NCI-H128 (cell line): ENCODE data around the gene USP47.

Source experiments
- DNase-seq: peaks from one replicate; lab custom pipeline; 2025; ENCODE audit not compliant: unreplicated experiment; lab: John Stamatoyannopoulos, UW

Gene USP47

DNA sequence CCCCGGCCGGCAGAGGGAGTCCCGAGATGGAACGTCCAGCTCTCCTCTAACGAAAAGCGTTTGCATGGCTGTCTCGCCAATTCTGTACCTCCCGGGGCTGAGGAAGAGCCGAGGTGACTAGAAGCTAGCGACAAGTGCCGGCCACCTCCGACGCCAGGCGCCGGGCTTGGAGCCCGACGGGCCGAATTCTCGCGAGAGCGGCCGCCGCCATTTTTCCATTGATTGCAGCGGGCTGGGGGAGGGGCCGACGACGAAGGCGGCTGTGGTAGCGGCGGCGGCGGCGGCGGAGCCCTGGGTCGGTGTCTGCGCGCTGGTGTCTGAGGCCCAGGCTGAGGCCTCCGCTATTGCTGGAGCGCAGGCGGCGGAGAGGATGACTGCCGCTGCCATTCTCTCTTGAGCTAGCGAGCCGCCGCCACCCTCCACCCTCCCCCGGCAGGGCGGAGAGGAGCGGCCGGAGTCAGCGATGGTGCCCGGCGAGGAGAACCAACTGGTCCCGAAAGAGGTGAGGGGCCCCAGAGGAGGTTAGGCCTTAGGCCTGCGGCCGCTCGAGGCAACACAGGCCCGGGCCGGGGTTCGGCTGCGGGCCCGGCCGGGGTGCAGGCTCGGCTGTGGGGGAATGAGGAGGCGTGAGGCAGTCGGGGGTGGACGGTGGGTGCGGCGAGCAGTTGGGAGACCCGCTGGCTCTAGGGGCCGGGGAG, at the start of gene USP47:
USP47 (plus strand) TSS at position 250 of the 698 bp plus-strand sequence; CDS start at position 464, 214 bp downstream.
- DNase-seq = peak; percentile 60

- DNase-seq = no peak
Measured at GRCh38 chr11:11793073-11793472, 48.7 kb upstream of the USP47 start.

GRCh38 chr11:11798586-11799438, 43.0 kb upstream of the USP47 start:
- DNase-seq = peak; percentile 34

- DNase-seq = no peak
Measured at GRCh38 chr11:11805228-11805627, 36.5 kb upstream of the USP47 start.

- no peak for DNase-seq
Measured at GRCh38 chr11:11806074-11806473, 35.7 kb upstream of the USP47 start.

- no peak for DNase-seq
Measured at GRCh38 chr11:11806586-11806985, 35.2 kb upstream of the USP47 start.

- no peak for DNase-seq
Measured at GRCh38 chr11:11807811-11808782, 33.7 kb upstream of the USP47 start.

- DNase-seq = no peak
Measured at GRCh38 chr11:11808992-11809615, 32.7 kb upstream of the USP47 start.

- no peak for DNase-seq
Measured at GRCh38 chr11:11810764-11811726, 30.7 kb upstream of the USP47 start.

DNA sequence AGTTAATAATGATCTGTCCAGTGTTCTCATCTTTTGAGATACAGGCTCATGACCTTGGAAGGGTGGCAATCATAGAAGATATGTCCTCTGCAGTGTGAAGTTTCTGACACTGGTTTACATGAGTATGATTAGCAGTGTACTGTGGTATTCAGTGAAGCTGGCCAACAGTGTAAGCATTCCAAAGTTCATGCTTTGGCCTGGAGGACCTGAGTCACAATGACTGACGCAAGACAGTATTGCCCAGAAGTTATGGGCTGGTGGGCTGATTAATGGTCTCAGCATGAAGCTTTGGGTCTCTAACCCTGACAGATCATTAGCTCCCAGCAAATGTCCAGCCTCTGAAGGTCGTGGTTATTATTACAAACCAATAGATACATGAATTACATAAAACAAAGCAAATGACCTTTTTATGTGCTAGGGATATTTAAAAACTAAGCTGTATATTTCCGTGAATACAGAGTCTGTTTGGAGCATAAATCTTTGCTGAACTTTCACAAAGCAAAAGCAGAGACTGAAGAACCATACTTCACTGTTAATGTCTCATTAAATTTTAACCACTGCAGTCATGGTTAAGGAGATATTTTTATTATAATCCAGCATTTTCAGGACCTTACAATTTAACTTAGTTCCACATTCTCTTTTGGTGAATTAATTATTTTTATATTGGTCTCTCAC, 28.3 kb upstream of the USP47 start:
- no peak for DNase-seq

- DNase-seq = no peak
Measured at GRCh38 chr11:11814614-11815452, 26.9 kb upstream of the USP47 start.

DNA sequence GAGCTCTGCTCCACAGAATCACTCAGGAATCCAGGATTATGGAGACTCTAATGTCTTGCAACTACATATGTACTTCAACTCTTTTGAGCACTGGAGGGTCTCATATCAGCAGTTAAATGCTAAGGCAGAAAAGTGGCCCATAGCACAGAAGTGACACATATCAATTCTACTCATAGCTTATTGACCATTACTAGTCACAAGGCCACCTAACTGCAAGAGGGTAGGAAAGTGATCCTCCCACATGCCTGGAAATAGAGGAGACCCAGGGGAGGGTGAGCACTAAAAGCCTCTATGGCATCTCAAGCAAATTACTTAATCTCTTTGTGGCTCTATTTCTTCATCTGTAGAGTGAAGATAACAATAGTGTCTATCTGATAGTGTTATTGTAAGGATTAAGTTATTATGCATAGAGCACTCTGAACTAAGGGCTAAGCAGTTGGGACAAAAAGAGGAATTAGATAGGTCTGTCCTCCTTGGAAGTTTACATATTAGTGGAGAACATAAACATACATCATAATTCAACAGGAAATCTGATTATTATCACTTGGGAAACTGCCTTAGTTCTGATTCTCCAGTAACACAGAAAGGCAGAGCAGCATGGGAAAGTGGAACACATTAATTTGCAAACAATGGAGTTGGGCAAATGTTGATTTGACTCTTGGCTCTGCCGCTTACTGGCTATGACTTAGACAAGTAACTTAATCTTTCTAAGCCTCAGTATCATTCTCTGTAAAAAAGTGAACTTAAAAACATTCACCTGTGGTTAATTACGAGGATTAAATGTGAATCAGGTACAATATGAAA, 25.1 kb upstream of the USP47 start:
- no peak for DNase-seq

DNA sequence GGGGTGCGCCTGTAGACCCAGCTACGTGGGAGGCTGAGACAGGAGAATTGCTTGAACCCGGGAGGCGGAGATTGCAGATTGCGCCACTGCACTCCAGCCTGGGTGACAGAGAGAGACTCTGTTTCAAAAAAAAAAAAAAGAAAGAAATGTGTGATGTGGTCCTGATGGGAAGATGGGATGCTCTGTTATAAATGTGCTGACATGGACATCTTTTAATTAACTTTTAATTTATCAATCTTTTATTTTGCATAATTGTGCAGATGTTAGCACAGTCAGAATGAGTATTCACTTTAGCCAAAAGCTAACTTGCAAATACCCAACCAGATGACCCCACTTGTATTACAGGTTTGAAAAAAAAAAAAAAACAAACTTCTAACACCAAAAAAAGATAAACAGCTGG, 23.8 kb upstream of the USP47 start:
- no peak for DNase-seq

DNA sequence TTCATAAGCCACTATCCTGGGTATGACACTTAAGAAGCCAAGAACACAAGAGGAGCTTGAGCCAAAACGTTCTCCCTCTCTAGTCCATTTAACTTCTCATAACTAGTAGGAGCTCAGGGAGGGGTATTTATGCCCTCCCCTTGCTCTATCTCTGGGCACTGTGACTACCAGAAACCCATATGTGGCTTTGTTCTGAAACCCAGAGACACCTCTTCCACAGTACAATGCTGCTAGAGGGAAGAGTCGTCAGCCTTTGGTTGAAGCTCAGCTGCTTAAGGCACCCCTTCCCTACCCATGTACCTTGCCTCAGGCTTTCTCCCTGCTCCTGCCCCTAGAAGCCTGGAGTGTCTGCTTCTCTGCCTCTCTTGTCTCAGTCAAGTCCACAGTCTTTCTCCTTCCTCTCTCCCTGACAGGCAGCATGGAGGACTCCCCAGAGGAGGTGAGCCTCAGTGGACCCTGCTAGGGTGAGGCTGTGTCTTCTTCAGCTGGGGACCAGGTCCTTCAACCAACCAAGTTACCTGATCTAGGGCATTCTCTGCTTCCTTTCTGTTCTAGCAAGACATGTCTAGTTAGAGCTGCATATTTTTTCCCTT, 23.1 kb upstream of the USP47 start:
- no peak for DNase-seq

- DNase-seq = no peak
Measured at GRCh38 chr11:11821899-11822298, 19.9 kb upstream of the USP47 start.

DNA sequence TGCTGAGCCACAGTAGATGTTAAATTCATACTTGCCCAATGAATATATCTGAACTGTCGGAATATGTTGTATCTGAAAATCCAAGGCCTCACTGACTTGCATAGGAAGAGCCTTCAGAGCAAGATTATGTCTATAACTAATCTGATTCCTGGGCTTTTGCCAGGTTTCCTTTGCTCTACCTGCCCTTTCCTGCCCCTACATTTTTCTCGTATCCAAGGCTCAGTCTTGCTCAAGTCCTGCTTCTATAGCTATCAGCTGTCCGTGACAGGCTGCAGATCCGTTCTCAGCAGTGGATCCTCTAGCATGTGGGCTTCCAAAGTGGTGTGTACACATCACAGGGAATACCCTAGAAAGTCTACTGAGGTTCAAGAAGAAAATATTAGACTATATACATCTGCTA, 18.8 kb upstream of the USP47 start:
- DNase-seq = no peak

GRCh38 chr11:11826260-11826659, 15.5 kb upstream of the USP47 start:
- DNase-seq = no peak
